Measurements from ENCODE around the gene CYP3A5.

- TF ChIP-seq POLR2AphosphoS5 (IDR thresholded peaks at IDR 0.05; ENCODE audit: borderline replicate concordance, low read depth, low read length) (no peak), EZH2 (IDR thresholded peaks at IDR 0.05) (no peak)
Measured at GRCh38 chr7:99631295-99632109, 48.3 kb downstream of the CYP3A5 start.

All from SK-N-MC (cell line).